Measurements from ENCODE around the gene NEK6.

DNA sequence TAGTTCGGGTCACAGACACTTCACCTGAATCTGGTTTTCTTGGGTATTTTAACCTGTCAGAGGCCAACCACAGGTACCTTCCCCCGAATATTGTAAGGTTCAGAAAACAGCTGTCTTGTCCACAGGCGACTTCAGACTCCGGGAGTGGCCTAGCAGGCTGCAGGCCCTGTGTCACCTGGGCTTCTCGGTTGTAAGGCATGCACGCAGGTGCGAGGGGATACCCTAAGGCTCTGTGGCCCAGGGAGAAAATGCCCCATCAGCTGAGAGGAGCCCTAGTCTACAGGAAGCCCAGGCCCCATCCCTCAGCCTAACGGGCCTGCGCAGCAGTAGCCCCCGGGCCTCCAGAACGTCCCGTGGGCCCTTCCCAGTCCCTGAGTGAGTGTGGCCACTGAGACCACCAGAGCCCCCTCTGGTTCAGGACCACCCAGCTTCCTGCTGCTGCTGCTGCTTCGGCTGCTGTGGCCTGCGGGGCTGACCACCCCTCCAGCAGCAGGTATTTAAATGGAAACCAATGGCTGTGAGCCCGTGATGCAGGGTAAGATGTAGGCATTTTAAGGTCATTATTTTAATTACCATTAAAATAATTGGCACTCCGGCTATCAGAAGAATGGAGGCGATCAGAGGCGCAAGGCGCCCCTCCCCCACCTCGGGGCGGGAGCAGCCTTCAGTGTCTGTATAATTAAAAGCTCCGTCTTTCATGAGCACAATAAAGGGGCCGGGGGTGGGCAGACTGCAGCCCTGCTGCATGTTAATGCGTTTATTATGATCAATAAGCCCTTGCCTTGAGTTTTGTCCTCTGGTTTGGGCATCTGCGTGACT lies 92.1 kb downstream of the NEK6 start:
- TF ChIP-seq POLR2A (IDR thresholded peaks at IDR 0.05; ENCODE audit: low read length) (no peak), GATA1 (IDR thresholded peaks at IDR 0.05; ENCODE audit: low read depth, low read length) (no peak)
